ENCODE measurements around the gene TEX53. TPM values are rescaled to one million over a fixed set of nuclear protein-coding genes. Genes with fewer than 3 reads are reported as not detected.

Gene TEX53
- not detected for polyA plus RNA-seq (ENCODE audit: insufficient read length in 4 of 4)

GRCh38 chr9:114657705-114658104 lies at the start of gene TEX53:
TSS of gene TEX53 (minus strand) at chr9:114657805. CDS start at chr9:114657774, 31 bp downstream.
- DNase-seq (ENCODE audit: low read depth in 4 of 4, low spot score in 3 of 4) = no peak

- no peak for DNase-seq (ENCODE audit: low read depth in 4 of 4, low spot score in 3 of 4)
Measured at GRCh38 chr9:114706711-114707110, 49.1 kb upstream of the TEX53 start.

GRCh38 chr9:114701988-114702387 lies 44.4 kb upstream of the TEX53 start:
- no peak for DNase-seq (ENCODE audit: low read depth in 4 of 4, low spot score in 3 of 4)

GRCh38 chr9:114697951-114698351 lies 40.3 kb upstream of the TEX53 start:
- no peak for DNase-seq (ENCODE audit: low read depth in 4 of 4, low spot score in 3 of 4)

GRCh38 chr9:114696814-114697544 lies 39.4 kb upstream of the TEX53 start:
- DNase-seq (ENCODE audit: low read depth in 4 of 4, low spot score in 3 of 4) = no peak

GRCh38 chr9:114695948-114696347 lies 38.3 kb upstream of the TEX53 start:
- DNase-seq (ENCODE audit: low read depth in 4 of 4, low spot score in 3 of 4) = no peak

- DNase-seq (ENCODE audit: low read depth in 4 of 4, low spot score in 3 of 4) = no peak
Measured at GRCh38 chr9:114694719-114695269, 37.2 kb upstream of the TEX53 start.

- DNase-seq (ENCODE audit: low read depth in 4 of 4, low spot score in 3 of 4) = no peak
Measured at GRCh38 chr9:114694146-114694545, 36.5 kb upstream of the TEX53 start.

- no peak for DNase-seq (ENCODE audit: low read depth in 4 of 4, low spot score in 3 of 4)
Measured at GRCh38 chr9:114693248-114693855, 35.7 kb upstream of the TEX53 start.

GRCh38 chr9:114691956-114692295 lies 34.3 kb upstream of the TEX53 start:
- no peak for DNase-seq (ENCODE audit: low read depth in 4 of 4, low spot score in 3 of 4)

- no peak for DNase-seq (ENCODE audit: low read depth in 4 of 4, low spot score in 3 of 4)
Measured at GRCh38 chr9:114691046-114691955, 33.7 kb upstream of the TEX53 start.

GRCh38 chr9:114690308-114690707 lies 32.7 kb upstream of the TEX53 start:
- no peak for DNase-seq (ENCODE audit: low read depth in 4 of 4, low spot score in 3 of 4)

- DNase-seq (ENCODE audit: low read depth in 4 of 4, low spot score in 3 of 4) = no peak
Measured at GRCh38 chr9:114689813-114690212, 32.2 kb upstream of the TEX53 start.

GRCh38 chr9:114688909-114689610 lies 31.5 kb upstream of the TEX53 start:
- no peak for DNase-seq (ENCODE audit: low read depth in 4 of 4, low spot score in 3 of 4)

- DNase-seq (ENCODE audit: low read depth in 4 of 4, low spot score in 3 of 4) = no peak
Measured at GRCh38 chr9:114688379-114688778, 30.8 kb upstream of the TEX53 start.

GRCh38 chr9:114687034-114687433 lies 29.4 kb upstream of the TEX53 start:
- DNase-seq (ENCODE audit: low read depth in 4 of 4, low spot score in 3 of 4) = no peak

- DNase-seq (ENCODE audit: low read depth in 4 of 4, low spot score in 3 of 4) = no peak
Measured at GRCh38 chr9:114685951-114686350, 28.3 kb upstream of the TEX53 start.

GRCh38 chr9:114684036-114684435 lies 26.4 kb upstream of the TEX53 start:
- DNase-seq (ENCODE audit: low read depth in 4 of 4, low spot score in 3 of 4) = no peak

GRCh38 chr9:114682846-114683245 lies 25.2 kb upstream of the TEX53 start:
- DNase-seq (ENCODE audit: low read depth in 4 of 4, low spot score in 3 of 4) = no peak

GRCh38 chr9:114681594-114682332 lies 24.2 kb upstream of the TEX53 start, which contains the start of gene TEX48:
TSS of gene TEX48 (minus strand) at chr9:114682192. CDS start at chr9:114671723, 10,469 bp downstream.
- DNase-seq (ENCODE audit: low read depth in 4 of 4, low spot score in 3 of 4) = peak in 1 of 4 donors; percentile 22

Measured in left renal pelvis (tissue), 4 donors.